Liver (tissue), 3 donors: ENCODE data around the gene TMEM170B.

ENCODE experiments used
- EGR1 ChIP-seq, 2 donors: IDR thresholded peaks; 2 replicates each; pipeline ENCODE4 v1.6.1; 2016 to 2018; ENCODE audit warnings: antibody characterized with exemption in 2 of 2, low read depth in 2 of 2
- FOXA1 ChIP-seq: IDR thresholded peaks from 2 replicates; pipeline ENCODE4 v1.6.1; 2016; ENCODE audit warnings: antibody characterized with exemption
- HNF4A ChIP-seq, 2 donors: conservative IDR thresholded peaks; 2 replicates each; pipeline ENCODE4 v1.6.1; 2016; ENCODE audit warnings: antibody characterized with exemption in 2 of 2, mild to moderate bottlenecking in 2 of 2
- HNF4G ChIP-seq: IDR thresholded peaks from 2 replicates; pipeline ENCODE4 v1.6.1; 2016; ENCODE audit warnings: antibody characterized with exemption
- JUND ChIP-seq, 2 donors: IDR thresholded peaks; 2 replicates each; pipeline ENCODE4 v1.6.1; 2016; ENCODE audit warnings: antibody characterized with exemption in 2 of 2
- MAX ChIP-seq: IDR thresholded peaks from 2 replicates; pipeline ENCODE4 v1.6.1; 2016; ENCODE audit warnings: antibody characterized with exemption
- RAD21 ChIP-seq, 2 donors: IDR thresholded peaks; 2 replicates each; pipeline ENCODE4 v1.6.1; 2016; ENCODE audit warnings: antibody characterized with exemption in 2 of 2, mild to moderate bottlenecking in 2 of 2
- REST ChIP-seq: IDR thresholded peaks from 2 replicates; pipeline ENCODE4 v1.6.1; 2016; ENCODE audit warnings: antibody characterized with exemption, mild to moderate bottlenecking
- SP1 ChIP-seq: IDR thresholded peaks from 2 replicates; pipeline ENCODE4 v1.6.1; 2018; ENCODE audit warnings: antibody characterized with exemption, mild to moderate bottlenecking
- TAF1 ChIP-seq: conservative IDR thresholded peaks from 2 replicates; pipeline ENCODE4 v1.6.1; 2016; ENCODE audit warnings: antibody characterized with exemption, mild to moderate bottlenecking
- YY1 ChIP-seq: IDR thresholded peaks from 2 replicates; pipeline ENCODE4 v1.6.1; 2016; ENCODE audit warnings: antibody characterized with exemption, mild to moderate bottlenecking
- TF ChIP-seq, protein P1 (sequence below): fragments of 150-350 bp; IDR thresholded peaks from 2 replicates; pipeline ENCODE4 v1.5.1; 2017; ENCODE audit warnings: improper control_type of control experiment, low read depth, low read length; ENCODE audit not compliant: missing input control
- TF ChIP-seq, protein P2 (sequence below): IDR thresholded peaks from 2 replicates; pipeline ENCODE4 v1.6.1; 2016; ENCODE audit warnings: antibody characterized with exemption
- donor health status: healthy.
- donor health status: healthy.

- TF ChIP-seq, protein P1, sequence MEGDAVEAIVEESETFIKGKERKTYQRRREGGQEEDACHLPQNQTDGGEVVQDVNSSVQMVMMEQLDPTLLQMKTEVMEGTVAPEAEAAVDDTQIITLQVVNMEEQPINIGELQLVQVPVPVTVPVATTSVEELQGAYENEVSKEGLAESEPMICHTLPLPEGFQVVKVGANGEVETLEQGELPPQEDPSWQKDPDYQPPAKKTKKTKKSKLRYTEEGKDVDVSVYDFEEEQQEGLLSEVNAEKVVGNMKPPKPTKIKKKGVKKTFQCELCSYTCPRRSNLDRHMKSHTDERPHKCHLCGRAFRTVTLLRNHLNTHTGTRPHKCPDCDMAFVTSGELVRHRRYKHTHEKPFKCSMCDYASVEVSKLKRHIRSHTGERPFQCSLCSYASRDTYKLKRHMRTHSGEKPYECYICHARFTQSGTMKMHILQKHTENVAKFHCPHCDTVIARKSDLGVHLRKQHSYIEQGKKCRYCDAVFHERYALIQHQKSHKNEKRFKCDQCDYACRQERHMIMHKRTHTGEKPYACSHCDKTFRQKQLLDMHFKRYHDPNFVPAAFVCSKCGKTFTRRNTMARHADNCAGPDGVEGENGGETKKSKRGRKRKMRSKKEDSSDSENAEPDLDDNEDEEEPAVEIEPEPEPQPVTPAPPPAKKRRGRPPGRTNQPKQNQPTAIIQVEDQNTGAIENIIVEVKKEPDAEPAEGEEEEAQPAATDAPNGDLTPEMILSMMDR = no peak
- TF ChIP-seq JUND (IDR thresholded peaks at IDR 0.05) = no peak
- no peak for TF ChIP-seq TAF1
- TF ChIP-seq REST = no peak
- TF ChIP-seq, protein P2, sequence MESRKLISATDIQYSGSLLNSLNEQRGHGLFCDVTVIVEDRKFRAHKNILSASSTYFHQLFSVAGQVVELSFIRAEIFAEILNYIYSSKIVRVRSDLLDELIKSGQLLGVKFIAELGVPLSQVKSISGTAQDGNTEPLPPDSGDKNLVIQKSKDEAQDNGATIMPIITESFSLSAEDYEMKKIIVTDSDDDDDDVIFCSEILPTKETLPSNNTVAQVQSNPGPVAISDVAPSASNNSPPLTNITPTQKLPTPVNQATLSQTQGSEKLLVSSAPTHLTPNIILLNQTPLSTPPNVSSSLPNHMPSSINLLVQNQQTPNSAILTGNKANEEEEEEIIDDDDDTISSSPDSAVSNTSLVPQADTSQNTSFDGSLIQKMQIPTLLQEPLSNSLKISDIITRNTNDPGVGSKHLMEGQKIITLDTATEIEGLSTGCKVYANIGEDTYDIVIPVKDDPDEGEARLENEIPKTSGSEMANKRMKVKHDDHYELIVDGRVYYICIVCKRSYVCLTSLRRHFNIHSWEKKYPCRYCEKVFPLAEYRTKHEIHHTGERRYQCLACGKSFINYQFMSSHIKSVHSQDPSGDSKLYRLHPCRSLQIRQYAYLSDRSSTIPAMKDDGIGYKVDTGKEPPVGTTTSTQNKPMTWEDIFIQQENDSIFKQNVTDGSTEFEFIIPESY = no peak
- no peak for TF ChIP-seq MAX
- no peak for TF ChIP-seq HNF4A (conservative IDR thresholded peaks at IDR 0.05)
- no peak for TF ChIP-seq SP1
- no peak for TF ChIP-seq FOXA1
- TF ChIP-seq EGR1 (IDR thresholded peaks at IDR 0.05; ENCODE audit: low read depth in 2 of 2) = no peak
- TF ChIP-seq HNF4G = no peak
- no peak for TF ChIP-seq RAD21 (IDR thresholded peaks at IDR 0.05)
- TF ChIP-seq YY1 = no peak
Measured at GRCh38 chr6:11622156-11622555, 84.6 kb downstream of the TMEM170B start.
